ENCODE results near the gene C4orf36. TPM values are rescaled to one million over a fixed set of nuclear protein-coding genes. Genes with fewer than 3 reads are reported as not detected.

C4orf36 gene
- total RNA-seq, 4 donors from 2014 or later: 0.83 to 2.4 (median 1.4) TPM; not detected in 1

DNA sequence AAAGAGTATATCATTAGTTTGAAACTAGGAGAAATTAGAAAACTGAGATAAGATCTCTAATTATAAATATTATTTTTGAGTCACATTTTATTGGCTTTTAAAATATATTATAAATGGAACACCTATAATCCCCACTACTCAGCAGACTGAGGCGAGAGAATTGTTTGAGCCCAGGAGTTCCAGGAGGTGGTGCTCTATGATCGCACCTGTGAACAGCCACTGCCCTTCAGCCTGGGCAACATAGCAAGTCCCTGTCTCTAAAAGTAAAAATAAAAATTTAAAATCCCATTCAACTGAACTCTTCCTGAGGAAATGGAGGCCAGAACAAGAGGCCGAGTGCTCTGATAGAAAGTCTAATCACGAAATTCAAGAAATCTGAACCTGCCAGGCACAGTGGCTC is 6.3 kb upstream of the C4orf36 start:
- no peaks in the 10 kb centered on the region for H3K27me3 ChIP-seq
- no peak overlapping the region for H3K27ac ChIP-seq
- H3K9me3 ChIP-seq: no peaks in the 10 kb centered on the region
- DNase-seq (ENCODE audit: low spot score in 2 of 2): no peak
- TF ChIP-seq POLR2A (IDR thresholded peaks at IDR 0.05) (no peak), POLR2AphosphoS5 (IDR thresholded peaks at IDR 0.05) (no peak), EP300 (IDR thresholded peaks at IDR 0.05) (no peak)
- TF ChIP-seq, protein P1, sequence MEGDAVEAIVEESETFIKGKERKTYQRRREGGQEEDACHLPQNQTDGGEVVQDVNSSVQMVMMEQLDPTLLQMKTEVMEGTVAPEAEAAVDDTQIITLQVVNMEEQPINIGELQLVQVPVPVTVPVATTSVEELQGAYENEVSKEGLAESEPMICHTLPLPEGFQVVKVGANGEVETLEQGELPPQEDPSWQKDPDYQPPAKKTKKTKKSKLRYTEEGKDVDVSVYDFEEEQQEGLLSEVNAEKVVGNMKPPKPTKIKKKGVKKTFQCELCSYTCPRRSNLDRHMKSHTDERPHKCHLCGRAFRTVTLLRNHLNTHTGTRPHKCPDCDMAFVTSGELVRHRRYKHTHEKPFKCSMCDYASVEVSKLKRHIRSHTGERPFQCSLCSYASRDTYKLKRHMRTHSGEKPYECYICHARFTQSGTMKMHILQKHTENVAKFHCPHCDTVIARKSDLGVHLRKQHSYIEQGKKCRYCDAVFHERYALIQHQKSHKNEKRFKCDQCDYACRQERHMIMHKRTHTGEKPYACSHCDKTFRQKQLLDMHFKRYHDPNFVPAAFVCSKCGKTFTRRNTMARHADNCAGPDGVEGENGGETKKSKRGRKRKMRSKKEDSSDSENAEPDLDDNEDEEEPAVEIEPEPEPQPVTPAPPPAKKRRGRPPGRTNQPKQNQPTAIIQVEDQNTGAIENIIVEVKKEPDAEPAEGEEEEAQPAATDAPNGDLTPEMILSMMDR (IDR thresholded peaks at IDR 0.05): no peak
- peaks cover 12% of the 10 kb centered on the region for H3K4me1 ChIP-seq
- no peak overlapping the region for H3K4me3 ChIP-seq
- H3K36me3 ChIP-seq: no peaks in the 10 kb centered on the region
- 97% methylated on average over 4 of the region's 4 CpGs for WGBS

DNA sequence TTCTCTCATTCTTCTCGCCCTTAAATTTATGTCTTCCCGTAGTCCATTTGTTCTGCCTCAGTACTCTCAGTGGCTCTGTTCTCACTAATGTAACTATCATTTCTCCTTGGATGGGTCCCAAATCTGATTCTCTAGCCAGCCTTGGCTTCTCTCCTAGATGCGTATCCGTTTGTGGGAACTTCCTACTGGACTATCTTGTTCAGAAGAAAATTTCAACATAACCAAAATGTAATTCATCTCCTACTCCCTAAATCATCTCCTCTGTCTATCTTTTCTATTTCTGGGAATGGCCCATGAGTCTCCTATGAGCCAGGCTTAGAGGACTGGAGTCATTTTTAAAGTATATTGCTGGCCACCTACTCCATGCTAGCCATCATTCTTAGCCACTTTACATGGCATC is 4.4 kb upstream of the C4orf36 start:
- Histone ChIP-seq H3K27ac (no peak overlapping the region), H3K4me1 (peaks cover 25% of the 10 kb centered on the region), H3K27me3 (no peaks in the 10 kb centered on the region), H3K9me3 (no peaks in the 10 kb centered on the region), H3K4me3 (no peak overlapping the region), H3K36me3 (no peaks in the 10 kb centered on the region)
- DNase-seq (ENCODE audit: low spot score in 2 of 2): no peak
- TF ChIP-seq POLR2A (IDR thresholded peaks at IDR 0.05): no peak
- TF ChIP-seq, protein P1 (IDR thresholded peaks at IDR 0.05): no peak
- no peak for TF ChIP-seq EP300 (IDR thresholded peaks at IDR 0.05)
- TF ChIP-seq POLR2AphosphoS5 (IDR thresholded peaks at IDR 0.05): no peak
- WGBS: 45% methylated on average over 4 of the region's 4 CpGs

DNA sequence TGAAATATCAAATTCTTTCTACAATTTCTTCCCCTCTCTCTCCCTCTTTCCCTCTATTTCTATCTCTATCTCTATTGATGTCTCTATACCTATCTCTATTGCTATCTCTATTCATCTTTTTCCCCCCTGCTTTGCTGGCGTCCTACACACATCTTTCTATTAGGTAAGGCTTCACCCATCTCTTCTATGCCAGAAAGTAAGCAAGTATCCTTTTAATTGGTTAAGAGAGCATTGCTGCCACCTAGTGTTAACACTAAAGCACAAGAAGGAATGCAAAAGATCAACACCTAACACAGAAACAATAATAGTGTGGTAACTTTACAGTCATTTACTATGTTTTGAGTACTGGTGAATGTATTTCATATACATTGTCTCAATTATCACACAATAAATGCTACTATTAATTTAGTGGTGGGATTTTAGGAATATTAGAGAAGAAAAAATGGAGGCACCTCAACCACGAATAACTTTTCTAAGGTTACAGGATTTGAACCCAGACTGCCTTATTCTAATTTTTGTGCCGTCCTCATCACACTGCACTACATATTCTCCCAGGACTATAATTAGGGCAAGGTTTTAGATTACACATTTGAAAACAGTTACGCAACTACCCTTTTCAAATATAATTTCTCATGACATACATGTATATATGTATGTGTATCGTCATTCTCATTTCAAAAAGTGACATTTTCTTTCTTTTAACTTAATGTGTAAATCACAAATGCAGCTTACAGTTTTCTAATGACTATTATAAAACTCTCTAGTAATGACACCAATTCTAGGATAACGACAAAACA is 3.7 kb upstream of the C4orf36 start:
- no peaks in the 10 kb centered on the region for H3K27me3 ChIP-seq
- TF ChIP-seq POLR2A (IDR thresholded peaks at IDR 0.05) (no peak), POLR2AphosphoS5 (IDR thresholded peaks at IDR 0.05) (no peak), EP300 (IDR thresholded peaks at IDR 0.05) (no peak)
- TF ChIP-seq, protein P1 (IDR thresholded peaks at IDR 0.05): peak; percentile 61
- peaks cover 28% of the 10 kb centered on the region for H3K4me1 ChIP-seq
- H3K4me3 ChIP-seq: no peak overlapping the region
- DNase-seq (ENCODE audit: low spot score in 2 of 2): no peak
- 59% methylated on average over 6 of the region's 6 CpGs for WGBS
- no peaks in the 10 kb centered on the region for H3K36me3 ChIP-seq
- H3K9me3 ChIP-seq: no peaks in the 10 kb centered on the region
- no peak overlapping the region for H3K27ac ChIP-seq

DNA sequence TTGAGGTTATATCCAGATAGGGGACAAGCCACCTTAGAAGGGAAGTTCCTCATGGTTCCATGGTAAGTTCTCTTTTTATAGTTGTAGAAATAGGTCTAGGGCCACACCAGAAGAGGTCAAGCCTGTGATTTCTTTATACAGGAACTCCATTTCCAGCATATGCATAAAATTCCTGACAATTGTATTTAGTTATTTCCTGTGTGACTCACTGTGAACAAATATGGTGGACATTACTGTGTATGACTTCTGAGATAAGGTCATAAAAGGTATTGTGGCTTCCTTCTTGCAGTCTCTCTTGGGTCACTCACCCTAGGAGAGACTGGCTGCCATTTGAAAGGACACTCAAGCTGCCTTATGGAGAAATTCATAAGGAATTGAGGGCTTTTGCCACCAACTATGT is 2.2 kb upstream of the C4orf36 start:
- no peak for DNase-seq (ENCODE audit: low spot score in 2 of 2)
- peaks cover 28% of the 10 kb centered on the region for H3K4me1 ChIP-seq
- no peaks in the 10 kb centered on the region for H3K27me3 ChIP-seq
- H3K4me3 ChIP-seq: no peak overlapping the region
- H3K9me3 ChIP-seq: no peaks in the 10 kb centered on the region
- TF ChIP-seq, protein P1 (IDR thresholded peaks at IDR 0.05): no peak
- TF ChIP-seq POLR2AphosphoS5 (IDR thresholded peaks at IDR 0.05) (no peak), EP300 (IDR thresholded peaks at IDR 0.05) (no peak), POLR2A (IDR thresholded peaks at IDR 0.05) (no peak)
- no peaks in the 10 kb centered on the region for H3K36me3 ChIP-seq
- H3K27ac ChIP-seq: no peak overlapping the region

DNA sequence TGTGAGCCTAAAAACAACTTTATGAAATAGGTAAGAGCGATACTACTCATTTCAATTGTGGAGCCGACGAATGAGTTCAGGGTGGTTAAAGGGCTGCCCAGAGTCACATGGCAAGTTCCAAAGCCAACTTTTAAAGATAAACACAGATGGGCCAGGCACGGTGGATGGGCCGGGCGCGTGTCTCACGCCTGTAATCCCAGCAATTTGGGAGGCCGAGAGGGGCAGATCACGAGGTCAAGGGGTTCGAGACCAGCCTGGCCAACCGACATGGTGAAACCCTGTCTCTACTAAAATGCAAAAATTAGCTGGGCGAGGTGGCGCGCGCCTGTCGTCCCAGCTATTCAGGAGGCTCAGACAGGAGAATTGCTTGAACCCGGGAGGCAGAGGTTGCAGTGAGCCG is 914 bp upstream of the C4orf36 start:
- DNase-seq (ENCODE audit: low spot score in 2 of 2): no peak
- Histone ChIP-seq H3K4me3 (peak overlapping the region; percentile 91), H3K36me3 (no peaks in the 10 kb centered on the region), H3K9me3 (no peaks in the 10 kb centered on the region), H3K4me1 (peaks cover 28% of the 10 kb centered on the region), H3K27me3 (no peaks in the 10 kb centered on the region), H3K27ac (peak overlapping the region; percentile 99)
- TF ChIP-seq POLR2AphosphoS5 (IDR thresholded peaks at IDR 0.05) (no peak), POLR2A (IDR thresholded peaks at IDR 0.05) (no peak), EP300 (IDR thresholded peaks at IDR 0.05) (no peak)
- TF ChIP-seq, protein P1 (IDR thresholded peaks at IDR 0.05): no peak
- WGBS: 73% methylated on average over 19 of the region's 19 CpGs
